MM.1S (cell line): Measurements from ENCODE around the gene ZNF576.

Experiments
- DNase-seq: peaks from one replicate; pipeline ENCODE4 v3.0.0-alpha.2; 2015
- H2AFZ ChIP-seq: fragments of 300-600 bp; sonication (generic); 2 replicates; pipeline ENCODE4 v1.6.0; 2016; ENCODE audit warnings: antibody characterized with exemption, low read length
- H3F3A ChIP-seq: fragments of 300-600 bp; sonication (generic); 2 replicates; pipeline ENCODE4 v1.6.1; 2016; ENCODE audit warnings: mild to moderate bottlenecking, antibody characterized with exemption, low read length, moderate library complexity, mixed read lengths; ENCODE audit not compliant: insufficient read depth
- H3K27ac ChIP-seq: fragments of 300-600 bp; sonication (generic); 2 replicates; pipeline ENCODE4 v1.5.1; 2016; ENCODE audit warnings: mild to moderate bottlenecking, low read length
- H3K27me3 ChIP-seq: fragments of 300-600 bp; sonication (generic); replicated peaks from 2 replicates; pipeline ENCODE4 v1.6.0; 2016; ENCODE audit warnings: low read length; ENCODE audit not compliant: insufficient read depth
- H3K36me3 ChIP-seq: fragments of 300-600 bp; sonication (generic); replicated peaks from 2 replicates; pipeline ENCODE4 v1.6.1; 2016; ENCODE audit warnings: mild to moderate bottlenecking, low read length, mixed read lengths; ENCODE audit not compliant: insufficient read depth
- H3K4me1 ChIP-seq: fragments of 300-600 bp; sonication (generic); 2 replicates; pipeline ENCODE4 v1.6.1; 2016; ENCODE audit warnings: low read length, mixed read lengths
- H3K4me2 ChIP-seq: fragments of 300-600 bp; sonication (generic); 2 replicates; pipeline ENCODE4 v1.6.0; 2016; ENCODE audit warnings: low read depth, low read length
- H3K4me3 ChIP-seq: fragments of 300-600 bp; sonication (generic); 2 replicates; pipeline ENCODE4 v1.5.1; 2016; ENCODE audit warnings: low read length, mixed read lengths
- H3K79me2 ChIP-seq: fragments of 300-600 bp; sonication (generic); 2 replicates; pipeline ENCODE4 v1.6.1; 2016; ENCODE audit warnings: mixed run types, low read length, mixed read lengths
- H3K9ac ChIP-seq: fragments of 300-600 bp; sonication (generic); 2 replicates; pipeline ENCODE4 v1.6.1; 2016; ENCODE audit warnings: low read length, mixed read lengths
- H3K9me2 ChIP-seq: fragments of 300-600 bp; sonication (generic); replicated peaks from 2 replicates; pipeline ENCODE4 v1.6.1; 2016; ENCODE audit warnings: mild to moderate bottlenecking, low read length, mixed read lengths; ENCODE audit not compliant: insufficient read depth
- H3K9me3 ChIP-seq: fragments of 300-600 bp; sonication (generic); replicated peaks from 2 replicates; pipeline ENCODE4 v1.6.1; 2016; ENCODE audit warnings: mild to moderate bottlenecking, low read length, mixed read lengths; ENCODE audit not compliant: insufficient read depth
- H4K20me1 ChIP-seq: fragments of 300-600 bp; sonication (generic); 2 replicates; pipeline ENCODE4 v1.6.1; 2016; ENCODE audit warnings: mild to moderate bottlenecking, low read length, moderate library complexity, mixed read lengths; ENCODE audit not compliant: insufficient read depth
- CTCF ChIP-seq: fragments of 300-600 bp; sonication (generic); IDR thresholded peaks from 2 replicates; pipeline ENCODE4 v1.5.1; 2016; ENCODE audit warnings: antibody characterized with exemption, low read length, mixed read lengths
- EZH2 ChIP-seq: fragments of 300-600 bp; sonication (generic); optimal IDR thresholded peaks from 2 replicates; pipeline ENCODE3; 2017; ENCODE audit warnings: low read depth, mild to moderate bottlenecking, antibody characterized with exemption, low read length, mixed read lengths
- EZH2phosphoT487 ChIP-seq: fragments of 300-600 bp; sonication (generic); IDR thresholded peaks from 2 replicates; pipeline ENCODE4 v1.6.1; 2018; ENCODE audit warnings: antibody characterized with exemption, low read length

The ZNF576 gene

GRCh38 chr19:43625918-43626579 lies 29.7 kb downstream of the ZNF576 start:
- H3K9me2 ChIP-seq = no peaks in the 10 kb centered on the region
- peaks cover 14% of the 10 kb centered on the region for H3K27me3 ChIP-seq
- no peak overlapping the region for H3K4me3 ChIP-seq
- TF ChIP-seq CTCF (no peak), EZH2 (no peak), EZH2phosphoT487 (no peak)
- no peak overlapping the region for H3K27ac ChIP-seq
- no peak overlapping the region for H2AFZ ChIP-seq
- no peaks in the 10 kb centered on the region for H3K36me3 ChIP-seq
- no peak overlapping the region for H3K9ac ChIP-seq
- H3K79me2 ChIP-seq = no peaks in the 10 kb centered on the region
- H3F3A ChIP-seq = no peaks in the 10 kb centered on the region
- DNase-seq = no peak
- no peaks in the 10 kb centered on the region for H3K4me1 ChIP-seq
- no peaks in the 10 kb centered on the region for H4K20me1 ChIP-seq
- H3K9me3 ChIP-seq = no peaks in the 10 kb centered on the region
- H3K4me2 ChIP-seq = no peak overlapping the region

GRCh38 chr19:43626838-43627237 lies 30.4 kb downstream of the ZNF576 start:
- no peak for DNase-seq
- H3K27me3 ChIP-seq = peaks cover 17% of the 10 kb centered on the region
- no peaks in the 10 kb centered on the region for H3K36me3 ChIP-seq
- TF ChIP-seq EZH2 (no peak), EZH2phosphoT487 (no peak), CTCF (no peak)
- no peaks in the 10 kb centered on the region for H3K9me3 ChIP-seq
- no peaks in the 10 kb centered on the region for H3K9me2 ChIP-seq
- H3K4me2 ChIP-seq = no peak overlapping the region
- H3K4me1 ChIP-seq = no peaks in the 10 kb centered on the region
- H4K20me1 ChIP-seq = no peaks in the 10 kb centered on the region
- H3F3A ChIP-seq = no peaks in the 10 kb centered on the region
- no peak overlapping the region for H3K4me3 ChIP-seq
- no peak overlapping the region for H3K9ac ChIP-seq
- H3K27ac ChIP-seq = no peak overlapping the region
- no peaks in the 10 kb centered on the region for H3K79me2 ChIP-seq
- H2AFZ ChIP-seq = no peak overlapping the region

GRCh38 chr19:43628646-43629326 lies 32.4 kb downstream of the ZNF576 start:
- DNase-seq = no peak
- H2AFZ ChIP-seq = no peak overlapping the region
- no peaks in the 10 kb centered on the region for H3K79me2 ChIP-seq
- no peak for TF ChIP-seq EZH2phosphoT487
- no peak for TF ChIP-seq CTCF
- no peak for TF ChIP-seq EZH2
- H4K20me1 ChIP-seq = no peaks in the 10 kb centered on the region
- no peak overlapping the region for H3K9ac ChIP-seq
- H3K4me3 ChIP-seq = no peak overlapping the region
- no peaks in the 10 kb centered on the region for H3K9me2 ChIP-seq
- H3K9me3 ChIP-seq = no peaks in the 10 kb centered on the region
- H3K4me2 ChIP-seq = no peak overlapping the region
- no peaks in the 10 kb centered on the region for H3K4me1 ChIP-seq
- no peaks in the 10 kb centered on the region for H3K36me3 ChIP-seq
- H3K27me3 ChIP-seq = peaks cover 23% of the 10 kb centered on the region
- H3K27ac ChIP-seq = no peak overlapping the region
- no peaks in the 10 kb centered on the region for H3F3A ChIP-seq
